HL-60/S4 treated with retinoic acid at 250 ng/mL for 4 days and 3 days (cell line): Measurements from ENCODE around the gene RGS3.
"Not testable (repeated sequence)": the region's sequence is repeated elsewhere in the genome, so short reads cannot be mapped to it uniquely, and the experiment has no call there.

ENCODE experiments used
- in situ Hi-C: fragments of 300-500 bp; cut with MboI; formaldehyde crosslinking; loops from 2 replicates; pipeline ENCODE4 v1.7.0; 2022; ENCODE audit warnings: low sequenced_read_pairs

Gene RGS3

DNA sequence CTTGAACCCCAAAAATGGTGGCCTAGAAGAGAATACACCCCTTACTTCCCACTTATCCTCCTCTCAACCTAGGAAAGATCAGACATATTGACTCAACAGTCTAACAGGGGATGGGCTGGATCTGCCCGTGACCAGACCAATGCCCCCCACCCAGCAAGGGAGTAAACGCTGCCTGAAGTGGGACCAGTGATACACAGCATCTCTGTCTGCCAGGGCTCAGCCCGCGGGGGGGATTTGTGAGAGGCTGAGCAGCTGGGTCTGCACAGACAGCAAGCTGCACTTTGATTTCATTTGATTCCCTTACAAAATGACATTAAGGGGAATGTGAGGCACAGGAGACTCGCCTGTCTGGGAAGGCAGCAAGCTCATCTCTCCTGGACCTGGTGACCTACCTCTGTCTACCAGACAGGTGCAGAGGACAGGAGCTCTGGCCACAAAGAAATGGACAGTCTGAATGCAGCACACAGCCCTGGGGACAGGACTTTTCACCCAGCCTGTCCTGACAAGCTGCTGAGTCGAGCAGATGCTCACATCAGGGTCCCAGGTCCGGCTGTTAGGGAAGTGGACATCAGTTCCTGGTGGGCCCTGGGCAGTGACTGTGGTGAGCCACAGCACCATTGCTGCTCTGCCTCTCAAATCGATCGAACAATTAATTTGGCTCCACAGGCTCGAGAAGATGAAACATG, 79.9 kb downstream of the RGS3 start:
- in situ Hi-C loops = no loop called here

DNA sequence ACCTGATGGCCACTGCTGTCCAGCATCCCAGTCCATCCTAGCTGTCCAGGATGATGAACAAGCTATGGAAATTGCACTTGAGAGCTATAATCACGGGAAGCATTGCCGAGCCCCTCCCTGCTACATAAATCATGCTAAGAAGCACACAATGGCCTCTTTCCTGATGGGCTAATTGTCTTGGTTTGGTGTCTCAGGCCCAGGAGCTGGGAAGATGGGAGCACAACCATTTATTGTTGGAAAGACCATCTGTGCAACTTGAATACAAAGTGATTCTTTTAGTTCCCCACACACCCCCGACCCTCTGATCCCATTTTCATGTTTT, 80.4 kb downstream of the RGS3 start:
- in situ Hi-C loops = no loop called here

DNA sequence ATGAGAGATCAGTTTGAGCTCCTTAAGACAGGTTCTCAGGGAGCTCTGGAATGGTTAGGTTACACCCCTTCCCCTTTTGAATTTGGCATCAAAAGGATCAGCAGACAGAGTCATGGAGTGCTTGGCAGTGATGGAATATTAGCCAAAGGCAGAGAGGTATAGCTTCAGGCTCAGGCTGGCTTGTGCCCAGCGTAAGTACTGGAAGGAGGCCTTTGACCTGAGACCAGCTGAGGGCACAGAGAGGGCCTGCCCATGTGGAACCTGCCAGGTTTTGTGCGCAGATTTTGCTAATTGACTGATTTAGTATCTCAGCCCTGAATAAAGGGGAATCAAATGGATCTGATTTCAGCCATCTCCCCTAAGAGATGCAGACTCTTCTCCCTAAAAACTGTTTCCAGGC, 81.5 kb downstream of the RGS3 start:
- in situ Hi-C loops = no loop called here

DNA sequence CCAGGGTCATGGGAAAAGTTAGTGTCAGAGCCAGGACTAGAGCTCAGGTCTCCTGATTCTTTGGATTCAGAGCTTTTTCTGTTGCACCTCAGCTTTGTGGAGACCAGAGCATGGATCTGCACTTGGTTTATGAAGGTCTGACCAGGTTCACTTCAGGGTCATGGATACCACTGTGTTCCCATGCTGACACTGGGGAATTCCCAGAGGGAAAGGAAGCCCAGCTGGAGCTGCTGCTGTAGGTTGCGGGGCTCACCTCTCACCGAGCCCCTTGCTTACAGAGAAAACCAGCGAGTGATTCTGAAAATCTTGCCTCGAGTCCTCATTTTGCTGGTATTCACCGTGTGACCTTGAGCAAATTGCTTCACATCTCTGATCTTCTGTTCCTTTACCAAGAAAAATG, 83.0 kb downstream of the RGS3 start:
- in situ Hi-C loops = no loop called here

- in situ Hi-C loops = no loop called here
Measured at GRCh38 chr9:113547501-113547900, 84.0 kb downstream of the RGS3 start.

DNA sequence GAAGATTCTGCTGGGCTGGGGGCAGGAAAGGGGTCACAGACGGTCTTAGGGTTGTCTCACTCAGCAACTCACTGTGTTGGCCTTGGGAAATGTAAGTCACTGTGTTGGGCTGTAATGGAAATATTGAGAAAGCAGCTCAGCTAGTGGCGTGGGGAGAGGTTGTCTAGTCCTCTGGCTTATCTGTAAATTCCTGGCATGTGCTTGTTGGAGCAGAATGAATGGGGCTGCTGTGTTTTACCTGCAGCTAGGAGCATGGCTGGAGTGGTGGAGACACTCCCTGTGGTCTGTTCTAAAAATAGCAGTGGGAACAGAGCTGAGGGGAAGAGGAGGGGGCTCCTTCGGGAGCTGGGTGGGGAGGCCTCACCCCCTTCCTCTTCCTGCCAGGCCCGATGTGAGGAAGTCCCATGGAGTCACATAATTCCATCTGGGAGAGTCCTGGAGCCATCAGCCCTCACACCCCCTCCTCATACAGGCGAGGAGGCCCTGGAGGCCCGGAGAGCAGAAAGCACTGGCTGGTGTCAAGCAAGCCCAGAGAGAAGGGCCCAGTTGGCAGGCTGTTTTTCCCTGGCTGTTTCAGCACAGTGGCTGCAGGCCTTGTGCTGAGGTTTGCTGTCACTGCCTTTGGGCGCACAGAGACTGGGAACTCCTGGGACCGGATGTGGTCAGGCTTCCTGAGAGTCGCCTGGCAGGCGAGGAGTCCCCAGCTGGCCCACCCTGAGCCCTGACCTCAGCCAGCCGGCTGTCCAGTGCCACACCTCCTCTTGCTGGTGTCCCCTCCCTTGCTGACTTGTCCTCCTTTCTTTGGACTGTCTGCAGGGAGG, 84.9 kb downstream of the RGS3 start:
- in situ Hi-C loops = no loop called here

GRCh38 chr9:113549892-113550291, 86.4 kb downstream of the RGS3 start:
- in situ Hi-C loops = not testable (repeated sequence)

GRCh38 chr9:113556877-113557593, 93.5 kb downstream of the RGS3 start:
- in situ Hi-C loops = no loop called here

DNA sequence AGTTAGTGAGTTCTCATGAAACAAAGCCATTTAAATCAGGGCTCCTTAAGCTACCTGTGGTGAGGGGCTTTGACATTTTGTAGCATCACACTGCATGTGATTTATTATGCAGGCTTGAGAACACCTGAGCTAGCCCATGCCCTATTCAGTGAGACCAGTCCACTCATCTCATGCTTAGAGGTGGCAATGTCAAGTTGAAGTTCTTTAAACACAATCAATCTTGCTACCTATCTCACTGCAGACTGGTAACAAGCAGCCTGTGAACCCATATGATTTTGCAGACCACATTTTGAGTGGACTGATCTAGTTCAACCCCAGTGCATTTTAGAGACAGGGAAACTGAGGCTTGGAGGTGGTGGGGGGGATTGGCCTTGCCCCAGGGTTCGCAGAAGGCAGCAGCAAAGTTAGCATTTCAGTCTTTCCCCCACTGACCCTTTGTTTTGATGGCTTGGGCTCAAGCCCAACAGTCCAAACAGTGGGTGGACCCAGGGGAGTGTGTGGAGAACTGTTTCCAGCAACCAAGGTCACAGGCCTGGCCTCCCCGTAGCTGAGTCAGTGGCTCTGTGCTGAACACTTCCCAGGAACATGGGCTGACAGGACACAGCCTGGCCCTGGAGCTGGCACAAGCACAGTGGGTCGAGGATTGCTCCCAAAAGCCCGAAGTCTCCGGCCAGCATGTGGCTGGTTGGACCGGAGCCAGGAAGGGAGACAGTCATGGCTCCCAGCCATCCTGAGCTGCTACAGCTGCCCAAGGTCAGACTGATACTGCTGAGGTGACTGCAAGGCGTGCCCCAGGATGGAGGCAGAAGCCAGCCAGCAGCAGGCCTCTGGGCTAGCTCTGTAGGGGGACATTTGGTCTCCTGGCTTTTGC, 95.3 kb downstream of the RGS3 start:
- in situ Hi-C loops = no loop called here

- in situ Hi-C loops = no loop called here
Measured at GRCh38 chr9:113559834-113560800, 96.6 kb downstream of the RGS3 start.

DNA sequence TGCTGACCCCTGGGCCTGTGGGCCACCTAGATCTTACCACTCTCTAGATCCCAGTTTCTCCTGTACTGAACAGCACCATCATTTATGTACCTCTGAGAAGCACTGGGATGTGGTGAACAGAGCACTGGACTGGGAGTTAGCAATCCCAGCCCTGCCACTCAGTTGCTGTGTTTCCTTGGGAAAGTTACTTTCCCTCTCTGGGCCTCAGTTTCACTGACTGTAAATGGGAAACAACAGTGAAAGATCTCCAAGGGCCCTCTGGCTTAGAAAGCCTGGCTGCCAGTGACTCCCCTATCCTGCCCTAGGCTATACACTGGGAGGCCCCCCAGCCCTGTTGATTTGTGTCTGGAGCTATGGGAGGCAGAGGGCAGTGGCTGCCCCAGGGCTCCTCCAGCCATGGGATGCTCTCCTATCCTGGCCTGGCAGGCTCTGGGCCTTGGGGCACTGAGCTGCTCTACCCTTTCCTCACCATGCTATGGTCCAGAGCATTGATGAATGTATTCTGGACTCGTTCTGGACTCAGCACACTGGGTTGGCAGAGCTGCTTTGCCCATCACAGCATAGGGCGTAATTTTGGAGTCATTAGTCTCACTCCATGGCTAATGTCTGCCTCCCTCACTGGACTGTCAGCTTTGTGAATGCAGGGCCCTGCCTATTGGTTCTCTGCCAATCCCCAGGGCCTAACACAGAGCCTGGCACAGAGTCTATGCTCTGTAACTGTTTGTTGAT, 99.3 kb downstream of the RGS3 start:
- in situ Hi-C loops = no loop called here

DNA sequence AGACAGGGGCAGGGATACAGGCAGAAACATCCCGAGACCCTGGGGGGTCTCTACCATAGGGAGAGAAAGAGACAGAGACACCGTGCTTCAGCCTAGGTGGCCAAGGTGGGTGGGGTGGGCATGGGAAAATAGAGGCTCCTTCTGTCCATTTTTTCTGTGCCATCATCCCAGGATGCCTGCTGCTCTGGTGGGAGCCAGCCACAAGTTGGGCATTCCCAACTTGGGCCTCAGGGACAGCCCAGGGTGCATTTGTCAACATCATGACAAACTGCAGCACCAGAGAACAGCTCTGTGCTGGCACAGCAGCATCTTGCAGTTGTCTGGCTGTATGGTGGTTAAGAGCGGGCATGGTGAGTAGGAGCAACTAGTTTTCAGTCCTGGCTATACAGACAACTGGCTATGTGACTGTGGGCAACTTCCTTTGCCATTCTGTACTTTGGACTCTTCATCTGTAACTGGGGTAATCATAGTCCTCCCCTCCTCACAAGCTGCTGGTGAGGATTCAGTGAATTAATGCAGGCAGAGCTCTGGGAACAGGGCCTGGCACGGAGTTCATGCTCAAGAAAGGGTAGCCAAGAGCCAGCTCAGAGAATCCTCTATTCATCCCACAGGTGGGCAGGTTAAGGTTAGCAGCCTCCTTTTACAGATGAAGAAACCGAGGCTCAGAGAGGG, 100.4 kb downstream of the RGS3 start:
- in situ Hi-C loops = no loop called here

GRCh38 chr9:113564498-113565237, 101.1 kb downstream of the RGS3 start:
- in situ Hi-C loops = no loop called here

DNA sequence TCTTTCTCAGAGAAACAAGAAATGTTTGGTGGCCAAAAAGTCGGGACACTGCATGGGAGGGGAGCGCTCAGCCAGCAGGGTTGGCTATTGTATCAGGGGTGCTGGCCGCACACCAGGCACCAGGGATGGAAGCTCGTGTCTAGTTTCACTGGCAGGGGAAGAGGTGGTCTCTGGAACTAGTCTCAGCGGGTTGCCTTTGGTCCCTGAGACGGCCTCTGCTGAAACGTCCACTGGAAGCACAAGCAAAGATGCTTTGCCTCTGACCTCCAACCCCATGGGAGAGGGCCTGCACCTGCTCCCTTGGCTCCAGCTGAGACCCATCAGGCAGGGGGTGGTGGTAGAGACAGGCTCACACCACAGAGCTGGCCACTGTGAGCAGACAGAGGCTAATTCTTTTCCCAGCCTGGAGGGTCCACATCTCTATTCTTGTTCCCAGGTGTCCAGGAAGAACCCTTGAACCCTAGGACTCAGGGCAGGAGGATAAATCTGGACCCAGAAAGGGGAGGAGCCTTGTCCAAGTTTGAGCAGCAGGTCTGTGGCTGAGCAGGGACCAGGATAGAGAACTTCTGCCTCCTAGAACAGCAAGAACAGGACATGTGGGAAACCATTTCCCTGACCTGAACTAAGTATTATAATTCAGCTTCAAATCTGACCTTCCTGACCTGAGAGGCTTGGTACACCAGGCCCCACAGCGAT, 102.6 kb downstream of the RGS3 start:
- in situ Hi-C loops = no loop called here

DNA sequence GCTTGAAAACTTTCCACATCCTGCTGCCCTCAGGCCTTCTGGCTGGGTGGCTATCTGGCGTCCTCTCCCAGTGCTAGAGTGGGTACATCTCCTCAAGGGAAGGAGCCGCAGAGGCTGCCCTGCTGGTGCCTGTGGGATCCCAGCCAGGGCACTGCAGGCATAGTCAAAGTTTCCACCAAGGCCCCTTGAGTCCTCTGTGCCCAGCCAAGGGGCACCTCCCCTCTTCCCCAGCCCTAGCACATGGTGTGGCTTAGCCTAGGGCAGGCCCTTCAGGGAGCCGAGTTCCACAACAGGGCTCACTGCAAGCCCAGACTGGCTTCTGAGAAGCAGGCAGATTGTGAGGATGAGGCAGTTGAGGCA, 103.2 kb downstream of the RGS3 start:
- in situ Hi-C loops = no loop called here

DNA sequence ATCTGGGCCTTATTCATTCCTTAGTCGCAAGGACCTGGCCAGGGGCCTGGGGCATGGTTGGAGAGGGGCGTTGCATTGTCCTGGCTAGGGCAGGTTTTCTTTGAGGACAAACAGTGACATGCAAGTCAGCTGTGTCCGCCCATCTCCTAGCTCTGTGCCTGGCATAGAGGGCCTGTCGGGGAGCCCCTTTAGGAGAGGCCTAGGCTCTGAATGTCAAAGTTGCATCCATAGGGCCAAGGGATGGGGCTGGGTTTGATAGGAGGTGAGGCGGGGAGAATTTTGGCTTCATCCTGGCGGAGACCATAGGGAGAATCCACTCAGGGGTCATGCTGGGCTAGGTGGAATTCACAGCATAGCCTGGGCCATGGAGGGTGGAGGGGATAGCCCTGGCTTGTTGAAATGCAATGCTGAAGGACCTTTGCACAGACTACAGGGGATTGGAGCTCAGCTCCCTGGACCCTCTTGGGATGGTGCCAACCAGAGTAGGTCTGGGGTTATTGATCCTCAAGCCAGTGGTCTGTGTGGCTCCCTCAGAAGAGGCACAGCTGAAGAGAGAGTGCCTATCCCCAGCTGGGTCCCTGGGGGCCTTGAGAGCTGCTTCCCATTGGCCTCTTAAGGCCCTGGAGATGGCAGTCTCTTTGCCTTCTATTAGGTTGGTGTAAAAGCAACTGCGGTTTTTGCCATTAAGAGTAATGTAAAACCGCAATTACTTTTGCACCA, 104.0 kb downstream of the RGS3 start:
- in situ Hi-C loops = no loop called here

- in situ Hi-C loops = no loop called here
Measured at GRCh38 chr9:113568081-113568435, 104.5 kb downstream of the RGS3 start.
